ENCODE data around the gene LILRB2. TPM values are rescaled to one million over a fixed set of nuclear protein-coding genes. Genes with fewer than 3 reads are reported as not detected.
A peak's percentile ranks its signal among the peaks of the same experiment; 100 is the strongest.
"Not testable (repeated sequence)": the region's sequence is repeated elsewhere in the genome, so short reads cannot be mapped to it uniquely, and the experiment has no call there.

Gene LILRB2
- total RNA-seq, 1 donor from 2014 or later, result 1.8 TPM

DNA sequence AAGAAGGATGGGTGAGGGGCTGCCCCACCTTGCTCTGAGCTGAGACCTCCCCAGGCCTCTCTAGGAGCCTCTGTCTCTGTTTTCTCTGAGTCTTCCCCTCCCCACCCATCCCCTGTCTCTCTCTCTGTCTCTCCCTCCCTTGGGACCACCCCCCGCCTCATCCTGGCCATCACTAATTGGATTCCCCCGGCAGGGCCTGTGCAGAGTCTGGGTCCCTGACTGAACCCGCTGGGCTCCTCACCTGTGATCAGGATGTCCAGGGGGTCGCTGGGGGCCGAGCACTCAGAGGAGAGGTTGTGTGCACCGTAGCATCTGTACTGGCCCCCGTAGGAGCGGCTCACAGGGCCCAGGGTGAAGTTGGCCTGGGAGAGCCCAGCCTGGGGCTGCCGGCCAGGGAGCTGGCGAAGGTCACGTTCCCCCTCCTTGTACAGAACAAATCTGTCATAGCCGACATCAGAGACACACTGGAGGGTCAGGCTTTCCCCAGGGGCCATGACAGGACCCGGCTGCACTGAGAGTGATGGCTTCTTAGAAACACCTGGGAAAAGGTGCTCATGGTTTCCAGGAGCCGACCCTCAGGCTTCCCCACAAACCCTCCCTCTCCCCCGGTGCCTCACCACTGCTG, 2.2 kb downstream of the LILRB2 start:
- intact Hi-C loops (cut with DNase I); ATAC-seq (ENCODE audit: poor library complexity); DNase-seq: not testable (repeated sequence)

DNA sequence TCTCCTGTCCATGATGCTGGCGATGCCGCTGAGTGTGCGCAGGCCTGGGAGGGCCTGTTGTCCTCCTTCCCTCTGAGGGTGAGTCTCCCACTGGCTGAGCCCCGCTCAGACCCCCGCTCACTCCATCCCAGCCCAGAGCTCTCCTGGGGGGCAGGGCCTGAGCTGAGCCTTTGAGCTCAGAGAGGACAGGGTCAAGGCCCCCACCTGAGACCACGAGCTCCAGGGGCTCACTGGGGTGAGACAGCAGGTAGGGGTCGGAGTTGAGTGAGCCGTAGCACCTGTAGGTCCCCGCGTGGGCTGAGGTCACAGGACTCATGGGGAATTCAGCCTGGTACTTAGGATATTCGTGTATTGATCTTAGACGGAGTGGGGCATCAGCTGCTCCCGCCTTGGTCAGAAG, 2.9 kb downstream of the LILRB2 start:
- DNase-seq; intact Hi-C loops (cut with DNase I); ATAC-seq (ENCODE audit: poor library complexity): not testable (repeated sequence)

DNA sequence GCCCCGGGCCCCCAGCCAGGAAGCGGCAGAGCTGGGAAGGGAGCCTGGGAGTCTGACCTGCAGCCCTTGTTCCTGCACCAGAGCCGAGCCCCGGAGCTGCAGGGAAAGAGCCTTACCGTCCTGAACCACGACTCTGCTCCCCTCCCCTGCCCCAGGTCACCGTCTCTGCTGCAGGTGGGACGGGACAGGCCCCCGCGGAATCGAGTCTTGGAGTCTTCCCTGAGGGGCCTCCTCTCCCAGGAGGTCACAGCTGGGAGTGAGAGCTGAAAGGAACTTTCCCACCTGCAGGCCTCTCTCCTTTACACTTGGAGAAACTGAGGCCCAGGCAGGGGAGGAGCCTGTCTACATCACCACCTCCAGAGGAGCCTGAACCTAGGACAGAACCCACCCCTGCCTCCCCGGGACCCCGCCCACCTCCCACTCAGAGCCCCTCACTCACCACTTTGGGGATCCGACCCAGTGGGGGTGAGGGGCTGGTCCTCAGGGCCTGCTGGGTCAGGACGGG, 3.7 kb downstream of the LILRB2 start:
- ATAC-seq (ENCODE audit: poor library complexity); intact Hi-C loops (cut with DNase I); DNase-seq: not testable (repeated sequence)

DNA sequence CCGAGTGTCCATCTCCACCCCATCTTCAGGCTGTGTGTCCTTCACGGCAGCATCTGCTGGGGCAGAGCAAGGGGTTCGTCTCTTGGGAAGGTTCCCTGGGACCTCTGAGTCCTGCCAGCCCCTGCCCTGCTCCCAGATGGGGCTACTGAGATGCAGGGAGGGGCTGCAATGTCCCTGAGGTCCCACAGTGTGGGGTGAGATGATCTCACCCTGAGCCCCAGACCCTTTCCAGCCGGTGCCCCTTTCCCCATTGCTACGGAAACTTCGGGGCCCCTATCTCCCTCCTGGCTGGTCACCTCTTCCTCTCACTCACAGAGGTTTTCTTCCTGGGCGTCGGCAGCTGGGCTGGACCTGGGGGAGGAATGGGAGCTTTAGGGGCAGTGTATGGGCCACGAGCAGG, 5.0 kb downstream of the LILRB2 start:
- intact Hi-C loops (cut with DNase I), result no loop called here
- DNase-seq (no peak), ATAC-seq (ENCODE audit: poor library complexity) (no peak)

DNA sequence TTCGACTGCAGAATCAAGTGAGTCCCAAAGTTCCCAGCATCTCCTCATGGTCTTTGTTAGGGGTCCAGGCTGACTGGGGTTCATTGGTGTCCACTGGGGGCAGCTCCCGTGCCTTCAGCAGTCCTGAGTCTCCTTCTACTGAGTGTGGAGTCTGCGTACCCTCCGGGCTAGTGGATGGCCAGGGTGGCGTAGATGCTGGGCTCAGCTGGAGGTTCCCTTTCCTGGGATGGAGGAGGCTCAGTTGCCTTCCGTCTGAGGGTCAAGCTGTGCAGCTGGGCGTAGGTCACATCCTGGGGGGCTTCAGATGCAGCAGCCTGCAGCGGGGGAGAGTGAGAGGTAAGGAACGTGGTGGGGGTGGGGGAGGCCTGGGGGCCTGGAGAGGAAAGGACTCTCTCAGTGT, 6.4 kb downstream of the LILRB2 start:
- DNase-seq; intact Hi-C loops (cut with DNase I); ATAC-seq (ENCODE audit: poor library complexity): not testable (repeated sequence)

DNA sequence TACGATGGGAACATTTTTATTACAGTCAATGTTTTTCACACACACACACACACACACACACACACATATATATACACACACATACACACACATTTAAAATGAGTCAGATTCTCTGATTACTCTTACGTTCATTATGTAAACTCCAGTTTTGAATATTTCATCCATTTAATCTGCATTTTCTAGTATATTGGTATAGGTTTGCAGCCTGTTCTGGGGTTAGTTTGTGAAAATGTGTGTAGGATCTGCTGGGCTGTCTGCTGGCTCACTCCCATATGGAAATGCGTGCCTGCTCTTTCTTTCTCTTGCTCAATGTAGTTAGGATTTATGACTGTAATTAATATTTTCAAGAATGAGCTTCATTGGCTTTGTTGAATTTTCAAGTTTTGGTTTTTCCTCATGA, 7.1 kb downstream of the LILRB2 start:
- intact Hi-C loops (cut with DNase I), result no loop called here
- ATAC-seq (ENCODE audit: poor library complexity) (no peak), DNase-seq (no peak)

GRCh38 chr19:54272181-54272580, 8.7 kb downstream of the LILRB2 start:
- DNase-seq; intact Hi-C loops (cut with DNase I): not testable (repeated sequence)
- ATAC-seq (ENCODE audit: poor library complexity), result peak; percentile 34

GRCh38 chr19:54271587-54271986, 9.3 kb downstream of the LILRB2 start:
- ATAC-seq (ENCODE audit: poor library complexity), result peak; percentile 68
- intact Hi-C loops (cut with DNase I), result not testable (repeated sequence)
- peak; percentile 64 for DNase-seq

DNA sequence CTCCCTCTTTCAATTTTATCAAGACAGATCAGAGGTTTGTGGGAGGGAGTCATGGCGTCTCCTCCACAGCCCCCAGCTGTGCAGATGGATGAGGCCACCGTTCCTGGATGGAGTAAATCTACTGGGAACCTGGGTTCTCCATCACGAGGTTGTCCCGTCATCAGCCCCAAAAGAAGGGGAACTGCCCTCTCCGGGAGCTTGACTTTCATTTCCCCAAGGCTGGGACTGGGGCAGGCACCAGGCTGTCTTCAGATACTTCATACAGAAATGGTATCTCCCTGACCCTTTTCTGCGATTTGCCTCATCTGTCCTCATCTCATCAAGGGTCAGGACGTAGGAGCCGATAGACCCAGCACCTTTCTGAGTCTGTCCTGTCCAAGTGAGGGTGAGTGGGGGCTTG, 9.8 kb downstream of the LILRB2 start:
- intact Hi-C loops (cut with DNase I), result no loop called here
- DNase-seq (no peak), ATAC-seq (ENCODE audit: poor library complexity) (peak; percentile 82)

GRCh38 chr19:54268936-54269335, 12.0 kb downstream of the LILRB2 start:
- ATAC-seq (ENCODE audit: poor library complexity), result no peak
- DNase-seq, result no peak
- intact Hi-C loops (cut with DNase I), result no loop called here

GRCh38 chr19:54266133-54266532, 14.8 kb downstream of the LILRB2 start:
- ATAC-seq (ENCODE audit: poor library complexity) (peak; percentile 65), DNase-seq (peak; percentile 85)
- intact Hi-C loops (cut with DNase I), result no loop called here

GRCh38 chr19:54262470-54262869, 18.4 kb downstream of the LILRB2 start:
- no peak for DNase-seq
- ATAC-seq (ENCODE audit: poor library complexity), result no peak

DNA sequence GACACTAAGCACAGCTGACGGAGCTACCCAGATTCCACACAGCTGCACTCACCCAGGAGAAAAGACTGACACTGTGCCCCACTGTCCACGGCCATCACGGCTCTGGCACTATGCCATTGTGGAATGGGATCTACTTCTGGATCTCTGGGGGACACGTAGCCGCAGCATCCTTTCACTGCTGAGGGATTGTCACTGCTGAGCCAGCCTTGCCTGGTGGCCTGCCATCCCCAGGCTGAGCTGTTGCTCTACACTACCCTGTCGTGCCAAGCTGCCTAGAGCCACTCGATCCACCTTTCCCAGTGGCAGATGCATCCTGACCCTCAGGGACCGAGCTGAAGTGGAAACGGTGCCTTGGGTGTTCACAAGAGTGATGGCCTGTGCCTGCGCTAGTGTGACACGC, 18.8 kb downstream of the LILRB2 start:
- DNase-seq, result no peak
- no peak for ATAC-seq (ENCODE audit: poor library complexity)

More at GRCh38 chr19:54262470-54262869, 18.4 kb downstream of the LILRB2 start:
- intact Hi-C loops (cut with DNase I), result no loop called here

DNA sequence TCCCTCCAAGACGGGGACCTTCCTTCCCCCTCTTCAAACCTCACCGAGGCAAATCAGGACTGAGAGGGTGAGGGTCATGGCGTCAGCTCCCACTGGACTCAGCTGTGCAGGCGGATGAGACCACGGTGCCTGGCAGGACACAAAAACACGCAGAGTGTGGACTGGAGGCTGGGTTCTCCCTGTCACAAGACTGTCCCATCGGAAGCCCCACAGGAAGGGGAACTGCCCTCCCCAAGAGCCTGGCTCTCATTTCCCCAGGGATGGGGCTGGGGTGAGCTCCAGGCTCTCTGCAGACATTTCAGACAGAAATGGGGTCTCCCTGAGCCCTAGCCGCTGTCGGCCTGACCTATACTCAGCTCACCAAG, 23.8 kb downstream of the LILRB2 start, which contains the start of gene LILRB5:
TSS of gene LILRB5 (minus strand) at position 158 of the 365 bp plus-strand sequence. CDS start at position 78, 80 bp downstream.
- intact Hi-C loops (cut with DNase I), result no loop called here
- no peak for ATAC-seq (ENCODE audit: poor library complexity)
- no peak for DNase-seq

More for the DNA sequence above, 18.8 kb downstream of the LILRB2 start:
- intact Hi-C loops (cut with DNase I), result no loop called here

DNA sequence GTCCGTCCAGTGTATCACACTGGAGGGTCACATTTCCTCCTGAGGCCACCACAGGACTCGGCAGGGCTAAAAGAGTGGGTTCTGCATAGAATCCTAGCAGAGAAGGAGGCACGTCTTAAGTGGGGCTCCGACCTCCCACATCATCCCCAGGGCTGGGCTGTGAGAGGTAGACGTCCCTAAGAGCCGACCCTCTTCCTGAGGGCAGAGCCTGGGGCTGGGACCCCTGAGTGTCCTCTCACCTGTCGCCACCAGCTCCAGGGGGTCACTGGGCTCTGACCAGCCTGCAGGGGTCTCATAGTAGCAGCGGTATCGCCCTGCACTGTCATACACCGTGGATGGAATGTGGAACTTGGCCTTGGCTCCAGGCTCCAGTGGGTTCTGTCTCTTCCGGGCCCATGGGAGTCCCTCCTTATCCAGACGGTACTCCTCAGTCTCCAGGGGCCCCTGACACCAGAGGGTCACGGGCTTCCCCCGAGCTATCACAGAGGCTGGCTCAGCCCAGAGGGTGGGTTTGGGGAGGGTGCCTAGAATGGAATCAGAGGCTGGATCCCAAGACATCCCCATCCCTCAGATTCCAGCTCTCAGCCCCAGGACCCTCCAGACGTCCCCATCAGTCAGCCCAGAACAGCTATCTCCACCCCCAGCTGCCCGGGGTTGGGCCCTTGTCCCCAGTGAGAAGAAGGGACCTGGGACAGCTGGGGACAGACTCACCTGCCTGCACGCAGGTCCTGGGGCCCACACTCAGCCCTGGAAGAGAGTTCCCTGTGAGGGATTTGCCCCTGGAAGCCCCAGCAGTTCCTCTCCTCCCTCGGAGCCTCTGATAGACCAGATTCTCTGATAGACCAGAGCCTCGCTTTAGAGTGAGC, 24.4 kb downstream of the LILRB2 start:
- intact Hi-C loops (cut with DNase I), result no loop called here
- ATAC-seq (ENCODE audit: poor library complexity) (no peak), DNase-seq (no peak)

DNA sequence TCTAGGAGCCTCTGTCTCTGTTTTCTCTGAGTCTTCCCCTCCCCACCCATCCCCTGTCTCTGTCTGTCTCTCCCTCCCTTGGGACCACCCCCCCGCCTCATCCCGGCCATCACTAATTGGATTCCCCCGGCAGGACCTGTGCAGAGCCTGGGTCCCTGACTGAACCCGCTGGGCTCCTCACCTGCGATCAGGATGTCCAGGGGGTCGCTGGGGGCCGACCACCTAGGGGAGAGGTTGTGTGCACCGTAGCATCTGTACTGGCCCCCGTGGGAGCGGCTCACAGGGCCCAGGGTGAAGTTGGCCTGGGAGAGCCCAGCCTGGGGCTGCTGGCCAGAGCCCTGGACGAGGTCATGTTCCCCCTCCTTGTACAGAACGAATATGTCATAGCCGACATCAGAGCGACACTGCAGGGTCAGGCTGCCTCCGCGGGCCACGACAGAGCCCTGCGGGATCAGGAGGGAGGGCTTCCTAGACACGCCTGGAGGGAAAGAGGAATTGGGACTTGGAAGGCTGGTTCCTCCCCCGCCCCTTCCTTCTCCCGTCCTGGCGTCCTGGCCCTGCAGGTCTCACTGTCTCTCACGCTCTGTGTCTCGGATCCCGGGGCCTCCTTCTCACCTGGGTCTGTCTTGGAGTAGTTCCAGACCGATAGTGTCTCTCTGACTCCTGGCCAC, 25.7 kb downstream of the LILRB2 start:
- intact Hi-C loops (cut with DNase I), result no loop called here
- ATAC-seq (ENCODE audit: poor library complexity), result no peak
- no peak for DNase-seq

DNA sequence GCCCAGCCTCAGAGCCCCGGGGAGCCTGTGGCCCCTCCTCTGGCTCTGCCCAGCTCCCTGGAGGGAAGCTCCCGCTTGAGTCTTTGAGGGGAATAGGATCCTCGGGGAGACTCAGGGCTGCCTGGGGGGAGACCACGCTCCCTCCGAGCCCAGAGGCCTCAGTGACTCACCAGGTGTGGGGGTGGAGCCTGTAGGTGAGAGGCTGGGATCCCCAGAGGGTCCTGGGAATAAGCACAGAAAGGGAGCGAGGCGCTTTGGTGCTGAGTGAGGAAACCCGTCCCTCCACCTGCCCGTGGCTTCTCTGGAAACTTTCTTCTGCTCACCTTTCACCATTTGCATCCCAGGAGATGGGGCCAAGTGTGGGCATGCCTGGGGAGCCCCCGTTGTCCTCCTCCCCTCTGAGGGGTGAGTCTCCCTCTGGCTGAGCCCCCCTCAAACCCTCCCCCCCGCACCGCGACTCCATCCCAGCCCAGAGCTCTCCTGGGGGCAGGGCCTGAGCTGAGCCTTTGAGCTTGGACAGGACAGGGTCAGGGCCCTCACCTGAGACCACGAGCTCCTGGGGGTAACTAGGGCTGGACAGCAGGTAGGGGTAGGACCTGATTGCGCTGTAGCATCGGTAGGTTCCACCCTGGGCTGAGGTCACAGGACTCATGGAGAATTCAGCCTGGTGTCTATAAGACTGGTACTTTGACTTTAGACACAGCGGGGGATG, 26.6 kb downstream of the LILRB2 start:
- DNase-seq, result no peak
- ATAC-seq (ENCODE audit: poor library complexity), result no peak
- intact Hi-C loops (cut with DNase I), result no loop called here

DNA sequence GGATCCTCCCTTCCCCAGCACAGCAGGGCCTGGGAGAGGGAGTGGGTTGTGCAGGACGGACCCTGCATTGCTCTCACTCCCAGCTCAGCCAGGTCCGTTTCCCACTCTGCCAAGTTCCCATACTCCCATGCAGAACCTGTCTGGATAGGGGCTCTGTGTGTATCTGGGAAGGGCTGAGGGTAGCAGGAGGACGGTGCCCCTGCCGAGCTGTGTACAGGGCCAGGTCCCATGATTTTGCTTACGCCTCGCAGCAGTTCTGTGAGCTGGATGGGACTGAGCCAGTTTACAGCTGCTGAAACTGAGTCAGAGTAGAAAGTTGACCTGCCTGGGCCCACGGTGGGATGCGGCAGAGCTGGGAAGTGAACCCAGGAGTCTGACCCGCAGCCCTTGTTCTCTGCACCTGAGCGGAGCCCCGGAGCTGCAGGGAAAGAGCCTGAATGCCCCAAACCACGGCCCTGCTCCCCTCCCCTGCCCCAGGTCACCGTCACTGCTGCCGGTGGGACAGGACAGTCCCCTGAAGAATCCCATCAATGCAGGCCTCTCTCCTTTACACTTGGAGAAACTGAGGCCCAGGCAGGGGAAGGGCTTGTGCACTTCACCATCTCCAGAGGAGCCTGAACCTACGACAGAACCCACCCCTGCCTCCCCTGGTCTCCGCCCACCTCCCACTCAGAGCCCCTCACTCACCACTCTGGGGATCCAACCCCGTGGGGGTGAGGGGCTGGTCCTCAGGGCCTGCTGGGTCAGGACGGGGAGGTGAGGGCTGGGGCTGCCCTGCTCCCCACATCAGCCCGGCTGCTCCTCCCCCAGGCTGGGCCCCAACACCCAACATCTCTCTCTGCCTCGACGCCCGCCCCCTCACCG, 27.3 kb downstream of the LILRB2 start:
- ATAC-seq (ENCODE audit: poor library complexity) (no peak), DNase-seq (no peak)
- intact Hi-C loops (cut with DNase I), result no loop called here
